T47D (cell line): ENCODE data around the gene RGS9.

Source experiments
- DNase-seq, 2 experiments: peaks; one replicate each; pipeline versions ENCODE4 v3.0.0 to v3.0.0-alpha.2; 2011 to 2012; ENCODE audit warnings: low read depth in 1 of 2, low spot score in 1 of 2
- JUND ChIP-seq: IDR thresholded peaks from 2 replicates; pipeline ENCODE4 v1.6.1; 2012; ENCODE audit warnings: low read depth
- in situ Hi-C: cut with HindIII; loops from 2 replicates; pipeline ENCODE4 v1.10.0; 2016; ENCODE audit warnings: low sequenced_read_pairs, low pct_unique_long_range_greater_than_20kb

RGS9 gene

DNA sequence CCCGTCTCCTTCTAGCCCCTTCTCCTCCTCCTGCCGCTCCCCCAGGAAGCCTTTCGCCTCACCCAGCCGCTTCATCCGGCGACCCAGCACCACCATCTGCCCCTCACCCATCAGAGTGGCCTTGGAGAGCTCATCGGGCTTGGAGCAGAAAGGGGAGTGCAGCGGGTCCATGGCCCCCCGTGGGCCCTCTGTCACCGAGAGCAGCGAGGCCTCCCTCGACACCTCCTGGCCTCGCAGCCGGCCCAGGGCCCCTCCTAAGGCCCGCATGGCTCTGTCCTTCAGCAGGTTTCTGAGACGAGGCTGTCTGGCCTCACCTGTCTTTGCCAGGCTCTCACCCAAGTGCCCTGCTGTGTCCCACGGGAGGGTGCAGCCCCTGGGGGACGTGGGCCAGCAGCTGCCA is 87.9 kb downstream of the RGS9 start:
- TF ChIP-seq JUND, result no peak
- no peak for DNase-seq
- in situ Hi-C loops, result no loop called here

DNA sequence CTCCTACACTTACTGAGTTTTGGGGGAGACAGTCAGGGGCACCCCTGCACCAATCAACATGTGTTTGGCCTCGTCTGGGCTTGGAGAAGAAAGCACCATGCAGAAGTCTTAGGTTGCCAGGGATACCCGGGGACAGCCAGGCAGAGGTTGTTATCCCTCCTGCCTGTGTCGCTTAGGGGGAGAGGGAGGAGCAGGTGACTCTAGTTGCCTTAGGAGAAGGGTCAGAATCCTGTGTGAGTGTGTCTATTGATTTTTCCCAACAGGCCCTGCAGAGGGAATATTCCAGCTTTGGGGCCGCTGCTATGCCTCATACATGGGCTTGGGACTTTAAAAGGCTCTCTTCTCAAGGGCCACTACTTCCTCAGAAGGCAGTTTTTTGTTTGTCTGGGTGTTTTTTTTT is 89.1 kb downstream of the RGS9 start:
- DNase-seq, result no peak
- TF ChIP-seq JUND, result no peak
- in situ Hi-C loops, result no loop called here

DNA sequence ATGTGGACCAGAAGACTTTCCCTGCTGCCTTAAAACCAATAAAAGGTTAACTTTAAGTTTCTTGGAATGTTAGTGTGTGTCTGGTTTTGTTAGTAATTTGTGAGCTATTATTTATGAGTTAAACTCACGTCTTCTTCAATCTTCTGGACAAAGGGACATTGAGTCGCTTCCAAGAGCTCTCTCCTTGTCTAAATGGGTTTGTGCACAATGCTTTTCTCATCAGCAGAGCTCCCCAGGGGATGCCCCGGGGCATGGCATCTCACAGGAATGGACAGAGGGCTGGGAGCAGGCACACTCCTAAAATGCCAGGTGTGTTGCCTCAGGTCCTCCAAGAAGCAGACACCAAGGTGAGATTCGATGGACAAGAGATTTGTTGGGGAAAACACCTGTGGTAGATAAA is 90.5 kb downstream of the RGS9 start:
- DNase-seq, result no peak
- no peak for TF ChIP-seq JUND
- in situ Hi-C loops, result no loop called here

DNA sequence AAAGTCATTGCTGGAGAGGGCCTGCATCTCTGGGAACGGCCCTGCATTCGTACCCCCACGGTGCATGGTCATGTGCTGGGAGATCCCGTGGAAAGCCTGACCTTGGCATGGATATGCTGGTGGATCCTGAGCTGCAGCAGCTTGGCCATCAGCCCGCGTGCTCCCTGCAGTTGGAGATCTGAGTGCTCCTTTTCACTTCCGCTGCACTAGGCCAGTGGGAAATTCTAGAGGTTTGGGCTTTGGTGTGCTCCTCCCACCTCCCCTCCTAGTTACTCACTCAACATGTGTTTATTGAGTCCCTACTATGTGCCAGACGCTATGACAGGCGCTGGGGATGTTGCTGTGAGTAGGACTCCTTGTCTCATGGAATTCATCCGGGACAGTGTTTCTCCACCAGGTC is 91.1 kb downstream of the RGS9 start:
- in situ Hi-C loops, result no loop called here
- no peak for TF ChIP-seq JUND
- no peak for DNase-seq

DNA sequence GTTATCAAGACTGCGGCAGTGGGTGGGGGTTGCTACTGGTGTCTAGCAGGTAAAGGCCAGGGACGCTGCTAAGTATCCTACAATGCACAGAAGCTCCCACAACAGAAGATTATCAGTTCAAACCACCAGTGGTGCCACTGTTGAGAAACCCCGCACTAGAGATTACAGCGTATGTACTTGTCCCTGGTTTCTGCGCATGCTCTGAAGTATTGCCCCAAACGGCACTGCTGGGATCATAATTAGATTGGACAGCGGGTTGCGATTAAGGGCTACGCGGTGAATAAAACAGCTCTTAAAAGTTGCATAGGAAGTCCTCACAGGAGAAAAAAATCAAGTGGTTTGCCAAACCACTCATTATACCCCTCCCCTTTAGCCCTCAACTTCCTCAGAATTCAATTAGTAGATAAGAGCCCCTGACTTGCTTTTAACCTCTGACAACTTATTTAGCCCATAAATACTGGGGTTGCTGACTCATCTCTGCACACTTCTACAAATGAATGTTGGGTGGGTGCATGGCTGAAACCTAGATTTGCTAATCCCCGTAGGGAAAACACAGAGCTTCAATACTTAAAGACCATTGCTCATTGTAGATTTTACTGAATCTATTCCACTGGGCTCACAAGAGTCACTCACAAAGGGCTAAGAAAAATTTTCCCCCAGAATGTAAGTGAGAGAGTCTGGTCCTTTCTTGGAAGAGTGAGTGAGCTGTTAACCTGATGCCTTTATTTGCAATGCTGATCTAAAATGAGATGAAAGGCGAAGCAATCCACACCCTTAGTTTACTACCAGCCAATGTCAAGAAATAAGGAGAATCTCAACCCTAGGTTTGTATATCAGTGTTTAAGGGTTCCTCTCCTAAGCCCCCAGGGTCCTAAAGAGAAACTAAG is 91.8 kb downstream of the RGS9 start:
- in situ Hi-C loops, result no loop called here
- no peak for DNase-seq
- no peak for TF ChIP-seq JUND

DNA sequence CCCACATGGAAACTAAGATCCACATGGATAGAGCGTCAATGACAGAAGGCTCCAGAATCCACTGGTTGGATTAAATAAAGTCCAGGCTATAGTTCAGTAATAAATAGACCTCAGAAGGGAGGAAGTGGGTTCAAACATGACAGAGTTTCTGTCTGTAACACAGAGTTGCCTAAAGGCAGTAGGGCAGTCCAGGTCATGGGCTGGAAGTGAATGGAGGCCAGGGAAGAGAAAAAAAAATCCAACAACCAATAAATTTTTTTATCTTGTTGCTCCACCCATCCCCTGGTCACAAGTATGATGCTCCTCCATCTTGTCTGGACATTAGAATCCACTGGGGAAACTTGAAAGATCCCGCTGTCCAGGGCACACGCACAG is 92.4 kb downstream of the RGS9 start:
- in situ Hi-C loops, result no loop called here
- no peak for TF ChIP-seq JUND
- DNase-seq, result no peak

DNA sequence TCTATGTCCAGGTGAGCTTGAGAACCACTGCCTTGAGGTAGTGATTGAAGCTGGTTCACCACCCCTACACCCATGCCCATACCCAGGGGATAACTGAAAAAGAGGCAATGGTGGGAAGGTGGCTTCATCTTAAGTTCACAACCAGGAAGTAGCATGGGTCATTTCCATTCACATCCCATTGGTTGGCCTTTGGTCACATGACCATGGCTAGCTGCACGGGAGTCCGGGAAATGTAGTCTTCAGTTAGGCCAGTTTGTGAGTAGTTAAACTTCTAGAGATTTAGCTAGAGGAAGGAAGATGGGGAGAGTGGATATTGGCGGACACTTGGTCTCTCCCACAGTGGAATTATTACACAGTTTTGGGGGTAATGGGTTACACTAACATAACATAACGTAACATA is 92.9 kb downstream of the RGS9 start:
- DNase-seq, result peak; percentile 34 to 65
- in situ Hi-C loops, result no loop called here

DNA sequence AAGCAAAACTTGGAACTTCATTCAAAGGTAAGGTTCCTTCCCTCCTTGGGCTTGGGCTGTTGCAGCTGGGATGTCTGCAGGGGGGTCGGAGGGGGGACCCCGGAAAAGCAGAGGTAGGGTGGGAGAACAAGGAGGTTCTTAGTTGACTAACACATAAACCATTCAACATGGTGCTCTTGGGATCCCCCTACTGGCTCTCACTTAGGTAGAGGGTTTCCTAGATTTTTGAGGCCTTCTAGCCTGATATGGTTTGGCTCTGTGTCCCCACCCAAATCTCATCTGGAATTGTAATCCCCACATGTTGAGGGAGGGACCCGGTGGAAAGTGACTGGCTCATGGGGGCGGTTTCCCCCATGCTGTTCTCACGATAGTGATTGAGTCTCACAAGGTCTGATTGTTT is 93.9 kb downstream of the RGS9 start:
- no peak for TF ChIP-seq JUND
- DNase-seq, result no peak
- in situ Hi-C loops, result no loop called here

More for the DNA sequence above, 92.9 kb downstream of the RGS9 start:
- no peak for TF ChIP-seq JUND

DNA sequence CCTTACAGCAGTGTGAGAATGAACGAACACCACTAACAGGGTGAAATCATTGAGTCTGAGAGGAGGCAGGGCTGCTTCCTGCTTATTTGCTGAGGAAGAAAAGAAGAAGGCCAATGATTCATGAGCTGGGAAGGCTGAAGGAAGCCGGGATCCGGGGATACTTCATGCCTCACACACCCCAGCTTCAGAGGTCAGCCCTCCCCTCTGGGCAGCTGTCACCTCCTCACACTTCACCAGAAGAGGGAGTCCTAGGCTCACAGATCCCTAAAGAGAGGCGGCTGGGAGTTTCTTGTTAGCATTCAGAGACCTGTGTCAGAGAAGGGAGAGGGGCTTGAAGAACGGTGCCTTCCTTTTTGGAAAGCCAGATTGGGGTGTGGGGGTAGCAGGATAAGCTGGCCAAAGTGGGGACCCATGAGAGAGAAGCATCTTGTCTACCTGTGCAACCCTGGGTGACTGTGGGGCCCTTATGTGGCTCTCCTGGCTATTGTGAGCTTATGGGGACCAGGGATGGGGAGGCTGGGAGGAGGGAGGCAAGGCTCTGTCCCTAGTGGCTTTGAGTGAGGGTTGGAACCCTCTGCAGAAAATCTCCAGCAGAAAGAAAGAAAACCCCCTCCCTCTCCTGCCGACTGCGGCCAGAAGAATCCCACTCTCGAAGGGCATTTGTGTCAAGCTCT is 94.6 kb downstream of the RGS9 start:
- in situ Hi-C loops, result no loop called here
- no peak for TF ChIP-seq JUND
- DNase-seq, result peak; percentile 84 to 87

DNA sequence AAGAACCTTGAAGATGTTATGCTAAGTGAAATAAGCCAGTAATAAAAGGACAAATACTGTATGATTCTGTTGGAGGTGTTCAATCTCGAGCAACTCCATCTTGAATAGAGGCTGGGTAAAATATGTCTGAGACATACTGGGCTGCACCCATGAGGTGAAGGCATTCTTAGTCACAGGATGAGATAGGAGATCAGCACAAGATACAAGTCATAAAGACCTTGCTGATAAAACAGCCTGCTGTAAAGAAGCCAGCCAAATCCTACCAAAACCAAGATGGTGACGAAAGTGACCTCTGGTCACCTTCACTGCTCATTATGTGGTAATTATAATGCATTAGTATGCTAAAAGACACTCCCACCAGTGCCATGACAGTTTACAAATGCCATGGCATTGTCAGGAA is 98.1 kb downstream of the RGS9 start:
- no peak for TF ChIP-seq JUND
- in situ Hi-C loops, result no loop called here
- no peak for DNase-seq

DNA sequence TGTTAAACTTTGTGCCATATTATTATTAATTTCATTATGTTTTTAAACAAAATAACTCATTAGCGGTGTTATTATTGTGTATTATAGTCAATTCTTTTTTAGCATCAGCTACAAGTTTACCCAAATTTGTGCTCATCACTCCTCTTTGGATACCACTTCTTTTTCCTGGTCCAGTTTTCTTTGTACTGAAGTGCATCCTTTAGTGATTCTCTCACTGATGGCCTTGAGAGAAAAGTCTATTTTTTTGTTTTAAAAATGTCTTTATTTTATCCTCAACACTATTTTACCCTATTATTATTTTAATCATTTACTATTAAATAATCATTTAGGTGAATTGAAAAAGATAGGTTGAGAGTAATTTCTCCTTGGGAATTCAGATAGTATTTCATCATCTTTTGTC is 99.2 kb downstream of the RGS9 start:
- DNase-seq, result no peak
- TF ChIP-seq JUND, result no peak
- in situ Hi-C loops, result no loop called here

DNA sequence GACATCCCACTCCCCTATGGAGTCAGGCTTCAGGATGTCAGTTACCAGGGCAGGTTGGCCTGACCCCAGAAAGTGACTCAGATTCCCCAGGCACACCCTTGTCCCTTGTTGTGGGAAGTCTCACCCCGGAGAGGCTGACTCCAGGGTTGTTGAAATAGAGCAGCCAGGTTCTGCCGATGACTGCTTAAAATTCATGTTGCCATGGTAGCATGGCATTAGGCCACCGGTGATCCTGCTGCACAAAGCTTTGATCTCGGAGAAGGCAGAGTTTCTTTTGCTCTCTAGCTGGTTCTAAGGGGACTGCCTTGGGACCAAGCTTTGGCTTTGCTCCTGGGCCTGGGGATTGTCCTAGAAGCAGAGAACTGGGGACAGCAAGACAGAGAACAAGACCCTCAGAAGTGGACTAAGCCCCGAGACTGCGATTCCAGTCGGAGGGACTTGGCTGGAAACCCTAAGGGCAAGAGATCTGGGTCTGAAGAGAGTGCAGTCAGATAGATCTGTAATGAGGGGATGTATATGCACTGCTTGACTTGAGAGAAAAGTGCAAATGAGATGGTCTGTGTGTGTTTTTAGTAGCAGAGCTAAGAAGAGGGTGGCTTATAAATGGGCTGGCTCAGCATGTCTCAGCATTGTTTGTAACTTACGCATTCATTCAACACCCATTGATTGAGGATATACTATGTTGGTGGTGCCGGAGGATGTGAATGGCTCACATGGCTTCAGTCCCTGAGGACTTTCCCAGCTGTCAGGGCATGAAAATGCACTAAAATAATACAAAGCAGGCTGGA is 106.9 kb downstream of the RGS9 start:
- in situ Hi-C loops, result no loop called here
- DNase-seq, result no peak
- no peak for TF ChIP-seq JUND

DNA sequence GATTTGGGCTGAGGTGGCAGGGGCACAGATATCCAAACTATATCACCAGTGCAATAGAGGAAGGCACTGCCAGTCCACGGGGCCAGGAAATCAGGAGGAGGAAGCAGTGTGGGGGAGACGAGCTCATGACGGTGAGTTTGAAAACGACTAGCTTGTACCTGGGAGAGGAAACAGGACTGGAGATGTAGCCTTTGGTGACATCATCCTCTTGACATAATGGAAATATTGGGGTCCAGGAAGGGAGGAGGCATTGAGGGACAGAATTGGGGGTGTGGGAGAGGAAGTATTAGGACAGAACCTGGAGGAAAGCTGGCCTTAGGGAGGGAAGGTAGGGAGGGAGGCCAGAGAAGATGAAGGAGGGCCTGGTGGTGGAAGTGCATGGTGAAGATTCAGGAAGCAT is 109.1 kb downstream of the RGS9 start:
- TF ChIP-seq JUND, result no peak
- no peak for DNase-seq
- in situ Hi-C loops, result no loop called here
